ENCODE data around the gene SEMA4B.

SEMA4B gene

DNA sequence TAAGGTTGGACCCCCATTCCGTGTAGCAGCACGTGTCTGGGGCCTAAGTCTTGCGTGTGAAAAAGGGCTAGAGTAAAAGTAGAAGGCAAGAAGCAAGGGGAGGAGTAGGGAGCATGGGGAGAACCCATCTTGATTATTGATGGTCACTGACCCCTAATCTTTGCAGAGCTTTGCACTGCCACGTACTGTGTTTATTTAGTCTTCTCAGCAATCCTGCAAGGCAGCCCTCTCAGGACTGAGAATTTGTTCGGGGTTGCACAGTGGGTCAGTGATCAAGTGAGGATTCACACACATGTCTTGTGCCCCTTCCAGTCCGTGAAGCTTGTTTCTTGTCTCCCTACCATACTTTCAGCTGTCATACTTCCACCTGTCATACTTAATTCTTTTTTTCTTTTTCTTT is 7.2 kb downstream of the SEMA4B start:
- no peak for DNase-seq

DNA sequence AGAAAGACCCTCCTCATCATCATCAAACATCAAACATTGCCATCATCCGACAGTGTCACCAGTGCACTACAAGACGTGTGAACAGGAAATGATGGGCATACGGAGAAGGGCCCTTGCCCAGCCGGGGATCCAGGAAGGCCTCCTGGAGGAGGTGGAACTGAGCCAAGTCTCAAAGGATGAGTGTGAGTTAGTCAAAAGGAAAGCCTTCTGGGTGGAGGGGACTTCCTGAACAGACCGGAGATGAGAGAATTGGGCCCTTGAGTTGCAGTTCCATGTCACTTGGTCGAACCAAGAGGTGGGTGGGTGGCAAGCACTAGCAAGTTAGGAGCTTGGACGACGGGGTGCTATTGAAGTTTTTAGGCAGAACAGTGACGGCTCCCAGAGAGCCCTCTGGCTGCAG is 8.5 kb downstream of the SEMA4B start:
- no peak for DNase-seq

DNA sequence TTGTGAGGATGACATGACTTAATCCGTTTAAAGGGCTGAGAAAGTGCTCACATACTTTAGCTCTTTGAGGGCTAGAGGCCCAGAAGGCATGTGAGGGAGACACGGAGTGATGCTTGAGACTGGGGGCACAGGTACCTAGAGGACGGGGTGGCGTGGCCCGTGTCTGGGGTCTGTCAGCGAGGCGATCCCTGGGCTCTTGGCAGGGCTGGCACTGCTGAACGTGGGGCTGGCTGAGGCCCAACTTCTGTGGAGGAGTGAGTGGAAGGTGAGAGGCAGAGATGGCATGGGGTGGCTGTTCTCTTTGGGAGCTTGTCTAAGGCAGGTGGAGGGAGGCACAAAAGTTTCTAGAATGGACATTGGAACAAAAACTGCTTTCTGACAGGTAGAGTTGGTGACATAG is 9.5 kb downstream of the SEMA4B start:
- no peak for DNase-seq

DNA sequence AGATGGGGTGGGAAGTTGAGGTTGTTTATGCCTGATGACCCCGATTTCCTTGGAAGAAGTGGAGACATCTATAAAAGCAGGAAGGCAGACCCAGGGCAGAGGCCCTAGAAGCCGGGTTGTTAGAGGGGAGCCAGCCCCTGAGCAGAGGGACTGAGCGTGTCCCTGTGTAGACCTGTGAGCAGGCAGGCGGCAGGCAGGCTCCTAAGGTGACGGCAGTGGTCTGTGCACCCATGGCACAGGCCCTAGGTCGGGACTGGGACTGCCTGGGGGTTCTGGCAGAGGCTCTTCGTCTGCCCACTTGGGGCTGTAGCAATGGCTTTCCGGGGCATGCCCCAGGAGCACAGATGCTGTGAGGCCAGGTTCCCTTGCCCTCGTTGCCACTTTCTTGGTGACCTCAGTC is 9.9 kb downstream of the SEMA4B start:
- no peak for DNase-seq

DNA sequence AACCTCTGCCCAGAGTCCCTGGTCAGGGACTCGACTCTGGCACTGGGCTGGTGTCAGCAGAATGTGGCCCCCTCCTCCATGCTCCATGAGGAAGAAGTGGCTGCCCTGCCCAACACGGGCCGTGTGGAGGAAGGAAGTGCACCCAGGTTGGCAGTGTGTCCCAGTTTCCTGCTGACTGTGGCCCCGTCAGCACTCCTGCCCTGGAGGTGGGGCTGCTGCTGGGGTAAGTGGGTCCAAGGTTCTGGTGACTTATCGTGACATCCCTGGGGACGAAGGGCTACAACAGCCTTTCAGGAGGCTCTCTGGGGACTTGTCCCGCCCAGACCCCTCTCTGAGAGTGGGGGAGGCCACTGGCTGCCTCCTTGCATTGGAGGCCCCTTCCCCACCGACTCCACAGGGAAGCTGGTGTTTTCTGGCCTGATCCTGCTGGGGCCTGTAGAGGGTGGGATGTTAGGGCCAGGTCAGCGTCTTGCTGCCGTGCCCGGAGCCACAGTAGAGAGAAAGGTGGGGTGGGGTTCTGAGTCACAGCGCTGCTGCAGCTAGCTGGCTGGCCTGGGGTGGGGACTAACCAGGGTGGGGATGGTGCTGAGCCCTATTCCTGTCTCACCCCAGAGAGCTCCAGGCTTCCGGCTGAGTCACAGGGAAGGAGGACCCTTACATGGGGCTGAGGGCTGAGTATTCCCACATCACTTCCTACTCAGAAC is 10.5 kb downstream of the SEMA4B start:
- no peak for DNase-seq

DNA sequence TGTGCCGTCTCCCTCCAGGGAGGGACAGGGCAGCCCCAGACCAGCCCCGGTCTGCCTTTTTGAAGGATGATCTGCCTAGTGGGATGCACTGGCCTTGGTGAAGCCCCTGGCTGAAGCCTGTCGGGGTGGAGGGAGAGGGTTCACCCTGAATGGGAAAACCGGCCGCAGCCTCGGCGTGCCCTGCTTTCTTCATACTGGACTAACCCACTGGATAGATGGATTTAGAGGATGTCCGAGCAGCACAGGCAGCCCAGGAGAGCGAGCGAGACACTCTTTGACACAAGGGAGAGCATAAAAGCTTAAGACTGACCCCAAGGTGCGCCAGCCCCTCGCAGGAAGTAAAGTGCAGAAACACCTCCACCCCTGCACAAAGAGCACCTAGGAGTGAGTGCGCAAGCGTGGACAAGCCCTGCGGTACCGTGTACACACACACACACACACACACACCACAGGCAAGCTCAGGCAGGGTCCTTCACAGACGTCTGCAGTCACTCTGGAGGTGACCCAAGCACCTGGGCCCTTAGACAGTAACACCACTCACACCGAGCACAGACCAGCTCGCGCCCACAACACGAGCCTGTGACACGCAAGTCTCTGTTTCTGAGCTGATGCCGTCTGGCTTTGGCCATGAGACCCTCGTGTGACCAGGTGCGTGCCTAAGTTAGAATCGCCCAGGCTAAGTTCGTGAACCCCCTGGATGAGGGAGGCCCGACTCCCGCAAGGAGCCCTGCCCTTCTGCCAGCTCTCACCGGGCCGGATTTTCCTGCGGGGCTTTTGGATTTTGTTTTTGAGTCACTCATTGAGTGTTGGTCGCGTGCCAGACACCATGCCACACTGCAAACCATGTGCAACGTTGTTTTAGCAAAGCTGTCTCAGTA is 11.3 kb downstream of the SEMA4B start:
- no peak for DNase-seq

DNA sequence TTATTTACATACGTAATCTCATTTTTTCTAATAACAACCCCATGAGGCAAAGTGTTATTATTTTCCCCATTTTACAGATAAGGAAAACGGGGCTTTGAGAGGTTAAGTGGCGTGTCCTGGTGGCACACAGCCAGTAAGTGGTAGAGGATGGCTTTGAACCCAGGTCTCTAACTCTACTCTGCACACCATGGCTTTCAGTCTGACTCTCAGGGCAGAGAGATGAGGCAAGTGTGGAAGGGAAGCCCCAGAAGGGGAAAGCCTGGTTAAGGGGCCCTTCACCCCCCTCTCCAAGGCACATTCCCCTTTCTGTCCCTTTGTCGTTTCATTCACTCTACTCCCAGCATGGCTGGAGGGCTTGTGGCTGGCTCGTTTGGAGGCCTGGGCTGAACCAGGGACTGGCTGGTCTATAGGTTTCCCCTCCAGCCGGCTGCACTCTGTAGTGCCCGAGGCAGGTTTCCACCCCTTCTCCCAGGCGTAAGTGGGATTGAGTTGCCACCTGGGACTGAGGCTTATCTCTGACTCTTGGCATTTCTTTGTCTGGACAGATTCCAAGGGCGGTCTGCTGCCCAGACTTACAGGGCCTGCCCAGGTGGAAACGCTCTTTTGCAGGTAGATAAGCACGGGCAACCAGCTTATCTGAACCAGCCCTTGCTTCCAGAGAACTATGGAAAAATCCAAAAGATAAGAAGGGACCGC is 12.1 kb downstream of the SEMA4B start:
- DNase-seq: no peak

DNA sequence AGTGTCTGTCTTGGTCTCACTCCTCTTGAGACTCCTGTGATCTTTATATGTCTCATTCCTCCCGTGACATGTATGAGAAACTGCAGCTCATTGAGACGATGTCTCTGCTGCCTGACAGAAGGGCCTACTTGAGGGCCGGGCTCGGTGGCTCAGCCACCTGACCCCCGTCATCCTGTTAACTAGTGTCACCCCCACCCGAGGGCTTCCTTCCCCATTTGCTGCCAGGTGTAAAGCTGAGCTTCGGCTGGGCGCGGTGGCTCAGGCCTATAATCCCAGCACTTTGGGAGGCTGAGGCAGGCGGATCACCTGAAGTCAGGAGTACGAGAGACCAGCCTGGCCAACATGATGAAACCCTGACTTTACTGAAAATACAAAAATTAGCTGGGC is 12.7 kb downstream of the SEMA4B start:
- DNase-seq: no peak

DNA sequence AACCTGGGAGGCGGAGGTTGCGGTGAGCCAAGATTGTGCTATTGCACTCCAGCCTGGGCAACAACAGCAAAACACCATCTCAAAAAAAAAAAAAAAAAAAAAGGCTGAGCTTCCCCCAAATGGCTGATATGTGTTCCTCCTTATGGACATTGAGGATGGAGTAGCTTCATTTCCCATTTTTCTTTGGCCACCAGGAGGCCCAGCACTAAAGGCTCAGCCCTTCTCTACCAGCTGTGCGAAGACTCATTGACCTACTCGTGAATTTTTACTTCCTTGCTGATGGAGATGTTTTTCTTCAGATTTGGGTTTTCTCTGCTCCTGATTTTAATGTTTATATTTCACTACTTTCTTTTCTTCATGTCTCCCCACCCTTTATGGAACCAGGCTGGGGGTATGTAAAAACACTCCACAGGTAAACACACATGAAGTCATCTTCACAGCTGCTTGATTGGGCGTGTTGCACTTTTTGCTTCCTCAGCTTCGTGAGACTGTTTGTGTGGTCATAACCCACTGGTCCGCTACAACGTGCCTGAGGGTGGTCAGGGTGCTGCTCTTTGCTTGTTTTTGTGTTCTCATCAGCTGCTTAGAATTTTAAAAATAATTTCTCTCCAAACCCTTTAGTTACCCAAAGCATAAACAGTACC is 13.5 kb downstream of the SEMA4B start:
- no peak for DNase-seq

DNA sequence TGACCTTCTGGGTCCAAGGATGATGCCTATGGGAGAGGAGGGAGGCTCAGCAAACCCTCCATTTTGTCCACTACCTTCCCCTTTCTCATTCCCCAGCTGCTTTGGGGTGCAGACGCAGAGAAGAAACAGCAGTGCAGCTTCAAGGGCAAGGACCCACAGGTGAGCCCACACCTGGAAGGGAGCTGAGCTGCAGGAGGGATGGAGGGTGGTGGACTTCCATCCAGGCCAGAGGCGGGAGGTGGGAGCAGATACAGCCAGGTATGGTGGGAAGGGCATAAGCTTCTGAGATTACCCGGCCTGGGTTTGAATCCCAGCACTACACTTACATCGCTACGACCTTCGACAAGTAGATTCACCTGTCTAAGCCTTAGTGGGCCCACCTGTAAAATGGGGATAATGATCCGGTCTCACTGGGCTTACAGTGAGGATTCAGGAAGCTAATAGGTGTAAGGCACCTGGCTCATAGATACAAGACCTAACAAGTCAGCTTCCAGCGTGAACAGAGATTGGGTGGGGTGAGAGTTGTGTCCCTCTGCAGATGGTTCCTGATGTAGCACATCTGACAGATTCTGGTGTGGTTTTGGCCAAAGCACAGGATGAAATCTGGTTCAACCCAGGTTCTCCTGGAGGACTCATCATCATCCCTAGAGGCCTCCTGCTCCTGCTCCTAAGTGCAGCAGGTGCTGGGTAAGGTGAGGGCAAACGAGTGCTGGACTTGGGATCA is 16.7 kb downstream of the SEMA4B start:
- no peak for DNase-seq

DNA sequence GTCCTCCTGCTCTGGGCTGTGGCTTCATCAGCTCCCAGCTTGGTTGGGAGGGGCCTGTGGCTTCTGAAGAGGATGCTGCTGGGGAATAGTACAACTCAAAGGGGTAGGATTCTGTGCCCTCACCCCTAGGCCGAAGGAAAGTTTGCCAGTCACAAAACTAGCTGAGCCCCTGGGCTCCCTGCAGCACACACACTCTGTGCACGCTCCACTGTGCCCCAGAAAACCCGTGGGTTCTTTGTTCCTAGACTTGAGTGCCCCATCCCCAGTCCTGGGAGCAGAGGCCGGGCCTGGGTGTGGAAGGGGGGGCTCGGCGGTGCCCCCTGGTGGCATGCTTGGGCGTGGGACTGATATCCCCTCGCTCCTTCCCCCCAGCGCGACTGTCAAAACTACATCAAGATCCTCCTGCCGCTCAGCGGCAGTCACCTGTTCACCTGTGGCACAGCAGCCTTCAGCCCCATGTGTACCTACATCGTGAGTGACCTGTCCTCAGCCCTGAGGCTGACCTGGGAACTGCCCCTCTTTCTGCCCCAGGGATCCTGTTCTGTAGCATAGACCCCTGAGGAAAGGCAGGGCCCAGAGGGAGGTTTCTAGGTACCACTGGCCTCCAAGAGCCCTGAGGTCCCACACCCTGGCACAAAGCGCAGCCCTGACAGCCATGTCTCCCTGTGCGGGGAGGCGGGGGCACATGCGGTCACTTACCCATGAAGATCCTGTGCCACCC is 18.5 kb downstream of the SEMA4B start:
- DNase-seq: no peak

DNA sequence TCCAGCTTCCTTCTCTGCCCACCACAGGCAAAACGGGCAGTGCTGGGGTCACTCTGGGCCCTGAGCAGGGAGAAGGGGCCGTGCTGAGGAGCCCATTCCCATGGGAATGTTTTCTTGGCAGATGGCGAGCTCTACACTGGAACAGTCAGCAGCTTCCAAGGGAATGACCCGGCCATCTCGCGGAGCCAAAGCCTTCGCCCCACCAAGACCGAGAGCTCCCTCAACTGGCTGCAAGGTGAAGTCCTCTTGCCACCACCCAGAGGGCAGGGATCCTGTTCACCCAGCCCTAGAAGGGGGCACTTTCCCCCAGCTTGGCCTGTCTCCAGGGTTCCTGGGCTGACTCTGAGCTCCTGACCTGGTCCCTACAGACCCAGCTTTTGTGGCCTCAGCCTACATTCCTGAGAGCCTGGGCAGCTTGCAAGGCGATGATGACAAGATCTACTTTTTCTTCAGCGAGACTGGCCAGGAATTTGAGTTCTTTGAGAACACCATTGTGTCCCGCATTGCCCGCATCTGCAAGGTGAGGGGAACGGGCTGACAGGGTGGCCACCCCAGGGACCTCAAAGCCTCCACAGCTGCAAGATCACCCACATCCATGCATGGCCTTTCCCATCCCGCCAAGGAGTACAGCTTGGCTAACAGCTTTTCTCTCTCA is 20.2 kb downstream of the SEMA4B start:
- peak; percentile 12 for DNase-seq

DNA sequence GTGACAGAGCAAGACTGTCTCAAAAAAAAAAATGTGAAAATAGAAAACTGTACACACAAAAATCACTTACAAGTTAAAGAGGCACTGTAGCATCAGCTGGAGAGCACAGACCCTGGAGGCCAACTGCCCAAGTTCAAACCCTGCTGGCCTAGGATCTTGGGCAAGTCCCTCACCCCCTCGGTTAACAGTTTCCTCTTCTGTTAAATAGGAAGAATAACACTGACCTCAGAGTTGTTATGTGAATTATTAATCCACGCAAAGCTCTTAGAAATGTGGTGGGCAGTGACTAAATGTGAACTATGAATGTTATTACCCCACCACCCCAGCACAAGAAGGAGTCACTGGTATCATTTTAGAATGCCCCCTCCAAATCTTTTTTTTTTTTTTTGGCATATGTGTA is 21.4 kb downstream of the SEMA4B start:
- DNase-seq: no peak

DNA sequence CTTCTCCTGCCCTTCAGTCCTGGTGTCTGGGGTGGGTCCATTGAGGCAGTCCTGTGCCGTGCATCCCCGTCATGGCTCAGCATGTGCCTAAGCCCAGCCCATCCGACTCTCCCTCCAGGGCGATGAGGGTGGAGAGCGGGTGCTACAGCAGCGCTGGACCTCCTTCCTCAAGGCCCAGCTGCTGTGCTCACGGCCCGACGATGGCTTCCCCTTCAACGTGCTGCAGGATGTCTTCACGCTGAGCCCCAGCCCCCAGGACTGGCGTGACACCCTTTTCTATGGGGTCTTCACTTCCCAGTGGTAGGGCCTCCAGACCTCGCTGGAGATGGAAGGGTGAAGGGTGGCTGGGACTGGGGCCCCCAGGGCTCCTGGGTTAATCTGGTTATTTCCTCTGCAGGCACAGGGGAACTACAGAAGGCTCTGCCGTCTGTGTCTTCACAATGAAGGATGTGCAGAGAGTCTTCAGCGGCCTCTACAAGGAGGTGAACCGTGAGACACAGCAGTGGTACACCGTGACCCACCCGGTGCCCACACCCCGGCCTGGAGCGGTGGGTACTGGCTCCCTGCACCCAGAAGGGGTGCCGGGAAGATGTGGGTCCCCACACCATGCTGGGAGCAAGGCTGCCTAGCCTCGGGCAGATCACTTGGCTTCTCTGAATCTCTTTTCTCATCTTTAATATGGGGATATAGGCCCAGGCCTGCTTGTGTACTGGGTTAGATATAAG is 22.5 kb downstream of the SEMA4B start:
- DNase-seq: no peak

DNA sequence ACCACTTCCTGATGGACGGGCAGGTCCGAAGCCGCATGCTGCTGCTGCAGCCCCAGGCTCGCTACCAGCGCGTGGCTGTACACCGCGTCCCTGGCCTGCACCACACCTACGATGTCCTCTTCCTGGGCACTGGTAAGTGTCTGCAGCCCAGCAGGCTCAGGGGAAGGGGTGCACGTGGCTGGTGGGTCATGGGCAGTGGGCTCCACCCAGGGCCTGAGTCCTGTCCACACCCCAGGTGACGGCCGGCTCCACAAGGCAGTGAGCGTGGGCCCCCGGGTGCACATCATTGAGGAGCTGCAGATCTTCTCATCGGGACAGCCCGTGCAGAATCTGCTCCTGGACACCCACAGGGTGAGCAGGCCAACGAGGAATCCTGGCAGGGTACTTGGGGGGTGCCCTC is 23.9 kb downstream of the SEMA4B start:
- DNase-seq: no peak

DNA sequence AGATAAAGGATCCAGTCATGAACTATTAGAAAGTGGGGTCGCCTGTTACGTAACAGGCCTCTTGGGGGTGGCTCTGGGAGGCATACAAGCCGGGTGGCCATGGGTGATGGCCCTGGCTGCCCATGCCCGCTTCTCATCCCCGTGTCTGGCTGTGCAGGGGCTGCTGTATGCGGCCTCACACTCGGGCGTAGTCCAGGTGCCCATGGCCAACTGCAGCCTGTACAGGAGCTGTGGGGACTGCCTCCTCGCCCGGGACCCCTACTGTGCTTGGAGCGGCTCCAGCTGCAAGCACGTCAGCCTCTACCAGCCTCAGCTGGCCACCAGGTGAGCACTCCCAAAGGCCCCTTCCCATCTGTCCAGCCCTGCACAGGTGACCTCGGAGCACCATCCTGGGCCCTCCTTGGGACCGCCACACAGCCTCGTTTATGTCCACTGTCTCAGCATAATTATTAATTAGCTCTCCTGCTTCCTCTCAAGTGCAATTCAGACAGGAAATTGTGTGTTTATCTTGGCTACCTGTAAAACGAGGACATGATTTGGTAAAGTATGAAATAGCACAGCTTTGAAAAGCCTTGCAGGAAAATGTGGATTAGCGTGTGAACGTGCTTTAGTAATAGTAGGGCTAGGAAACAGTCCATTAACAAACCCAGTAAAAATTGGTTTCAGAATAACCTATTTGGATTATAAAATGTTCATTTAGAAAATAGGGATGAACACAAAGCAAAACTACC is 24.5 kb downstream of the SEMA4B start:
- DNase-seq: peak; percentile 42

DNA sequence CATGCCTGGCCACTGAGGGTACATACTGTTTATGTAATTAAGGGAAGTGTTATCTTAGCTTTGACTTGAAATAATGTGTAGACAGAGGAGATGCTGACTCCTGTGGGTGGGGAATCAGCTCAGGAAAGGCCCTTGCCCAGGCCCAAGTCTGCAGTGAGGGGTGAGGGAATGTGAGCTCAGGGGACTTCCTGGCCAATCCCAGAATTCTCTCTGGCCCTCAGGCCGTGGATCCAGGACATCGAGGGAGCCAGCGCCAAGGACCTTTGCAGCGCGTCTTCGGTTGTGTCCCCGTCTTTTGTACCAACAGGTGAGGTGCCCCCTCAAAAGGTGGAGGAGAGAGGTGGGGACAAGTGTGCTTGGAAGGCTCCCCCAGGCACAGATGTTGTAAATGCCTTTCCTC is 26.2 kb downstream of the SEMA4B start:
- DNase-seq: no peak

DNA sequence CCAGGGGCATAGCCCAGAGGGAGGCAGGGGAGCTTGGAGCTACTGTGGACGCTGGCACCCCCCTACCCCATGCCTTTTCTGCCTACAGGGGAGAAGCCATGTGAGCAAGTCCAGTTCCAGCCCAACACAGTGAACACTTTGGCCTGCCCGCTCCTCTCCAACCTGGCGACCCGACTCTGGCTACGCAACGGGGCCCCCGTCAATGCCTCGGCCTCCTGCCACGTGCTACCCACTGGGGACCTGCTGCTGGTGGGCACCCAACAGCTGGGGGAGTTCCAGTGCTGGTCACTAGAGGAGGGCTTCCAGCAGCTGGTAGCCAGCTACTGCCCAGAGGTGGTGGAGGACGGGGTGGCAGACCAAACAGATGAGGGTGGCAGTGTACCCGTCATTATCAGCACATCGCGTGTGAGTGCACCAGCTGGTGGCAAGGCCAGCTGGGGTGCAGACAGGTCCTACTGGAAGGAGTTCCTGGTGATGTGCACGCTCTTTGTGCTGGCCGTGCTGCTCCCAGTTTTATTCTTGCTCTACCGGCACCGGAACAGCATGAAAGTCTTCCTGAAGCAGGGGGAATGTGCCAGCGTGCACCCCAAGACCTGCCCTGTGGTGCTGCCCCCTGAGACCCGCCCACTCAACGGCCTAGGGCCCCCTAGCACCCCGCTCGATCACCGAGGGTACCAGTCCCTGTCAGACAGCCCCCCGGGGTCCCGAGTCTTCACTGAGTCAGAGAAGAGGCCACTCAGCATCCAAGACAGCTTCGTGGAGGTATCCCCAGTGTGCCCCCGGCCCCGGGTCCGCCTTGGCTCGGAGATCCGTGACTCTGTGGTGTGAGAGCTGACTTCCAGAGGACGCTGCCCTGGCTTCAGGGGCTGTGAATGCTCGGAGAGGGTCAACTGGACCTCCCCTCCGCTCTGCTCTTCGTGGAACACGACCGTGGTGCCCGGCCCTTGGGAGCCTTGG is 27.0 kb downstream of the SEMA4B start:
- no peak for DNase-seq

DNA sequence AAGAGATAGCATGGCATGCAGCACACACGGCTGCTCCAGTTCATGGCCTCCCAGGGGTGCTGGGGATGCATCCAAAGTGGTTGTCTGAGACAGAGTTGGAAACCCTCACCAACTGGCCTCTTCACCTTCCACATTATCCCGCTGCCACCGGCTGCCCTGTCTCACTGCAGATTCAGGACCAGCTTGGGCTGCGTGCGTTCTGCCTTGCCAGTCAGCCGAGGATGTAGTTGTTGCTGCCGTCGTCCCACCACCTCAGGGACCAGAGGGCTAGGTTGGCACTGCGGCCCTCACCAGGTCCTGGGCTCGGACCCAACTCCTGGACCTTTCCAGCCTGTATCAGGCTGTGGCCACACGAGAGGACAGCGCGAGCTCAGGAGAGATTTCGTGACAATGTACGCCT is 27.8 kb downstream of the SEMA4B start:
- no peak for DNase-seq

All from NCI-H510A (cell line).